ENCODE measurements around the gene SMPD3.

Gene SMPD3

DNA sequence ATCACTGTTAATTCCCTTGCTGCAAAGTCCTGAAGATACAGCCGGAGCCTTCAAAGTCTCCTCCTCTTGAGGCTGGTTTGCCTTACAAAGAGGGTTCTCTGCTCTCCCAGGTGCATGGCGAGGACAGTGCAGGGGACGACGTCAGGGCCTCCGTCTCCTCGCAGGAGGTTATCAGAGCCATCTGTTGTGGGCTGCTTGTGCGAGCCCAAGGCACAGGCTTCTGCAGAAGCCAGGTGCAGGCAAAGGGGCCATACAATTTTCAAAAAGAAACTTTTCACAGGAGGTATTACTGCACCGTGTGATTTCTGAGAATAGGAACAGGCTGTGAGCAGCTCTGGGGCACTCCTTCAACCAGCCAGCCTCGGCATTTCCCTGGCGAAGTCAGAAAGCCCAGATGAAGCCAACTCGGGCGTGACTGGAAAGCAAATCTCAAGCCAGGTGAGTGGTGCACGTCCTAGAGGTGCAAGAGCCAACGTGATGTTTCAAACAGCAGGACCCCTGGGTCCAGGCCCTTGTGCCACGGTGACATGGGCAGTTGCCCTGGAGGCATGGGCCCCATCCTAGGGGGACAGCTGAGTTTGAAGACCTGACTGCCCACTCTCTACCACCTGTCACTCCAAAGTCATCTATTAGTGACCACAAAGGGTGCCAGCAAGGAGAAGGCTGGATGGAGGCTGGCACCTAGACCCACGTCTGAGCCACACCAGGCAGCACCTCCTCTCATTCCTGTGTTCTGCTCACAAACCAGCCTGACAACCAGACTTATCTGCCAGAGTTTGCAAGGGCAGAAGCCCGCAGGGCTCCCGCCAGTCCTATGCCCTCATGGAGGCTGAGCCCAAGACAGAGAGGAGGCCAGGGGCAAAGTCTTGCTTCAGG, 68.6 kb downstream of the SMPD3 start:
- no peak for DNase-seq

- DNase-seq, result peak; percentile 53
These were observed 69.6 kb downstream of the SMPD3 start for GRCh38 chr16:68378436-68379415.

GRCh38 chr16:68377667-68378393, 70.5 kb downstream of the SMPD3 start:
- no peak for DNase-seq

GRCh38 chr16:68377221-68377620, 71.1 kb downstream of the SMPD3 start:
- DNase-seq, result no peak

DNA sequence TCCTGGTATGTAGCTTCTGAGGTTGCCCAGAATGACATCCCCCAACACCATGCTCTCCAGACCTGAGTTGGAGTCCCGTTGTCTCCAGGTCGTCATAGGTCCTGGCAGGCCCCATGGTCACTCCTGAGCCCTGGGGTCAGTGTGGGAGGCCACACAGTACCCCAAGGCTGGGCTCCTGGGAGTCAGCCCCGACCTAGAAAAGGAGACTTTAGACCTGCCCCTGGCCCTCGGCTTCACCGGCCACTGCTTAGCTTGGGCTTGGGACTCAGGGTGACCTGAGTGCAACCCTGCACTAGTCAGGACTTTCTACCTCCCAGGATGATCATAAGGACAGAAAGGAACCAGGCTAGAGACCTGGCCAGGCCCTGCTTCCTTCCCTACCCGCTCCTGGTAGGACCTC, 71.7 kb downstream of the SMPD3 start:
- DNase-seq, result no peak

GRCh38 chr16:68375801-68376536, 72.3 kb downstream of the SMPD3 start:
- no peak for DNase-seq

DNA sequence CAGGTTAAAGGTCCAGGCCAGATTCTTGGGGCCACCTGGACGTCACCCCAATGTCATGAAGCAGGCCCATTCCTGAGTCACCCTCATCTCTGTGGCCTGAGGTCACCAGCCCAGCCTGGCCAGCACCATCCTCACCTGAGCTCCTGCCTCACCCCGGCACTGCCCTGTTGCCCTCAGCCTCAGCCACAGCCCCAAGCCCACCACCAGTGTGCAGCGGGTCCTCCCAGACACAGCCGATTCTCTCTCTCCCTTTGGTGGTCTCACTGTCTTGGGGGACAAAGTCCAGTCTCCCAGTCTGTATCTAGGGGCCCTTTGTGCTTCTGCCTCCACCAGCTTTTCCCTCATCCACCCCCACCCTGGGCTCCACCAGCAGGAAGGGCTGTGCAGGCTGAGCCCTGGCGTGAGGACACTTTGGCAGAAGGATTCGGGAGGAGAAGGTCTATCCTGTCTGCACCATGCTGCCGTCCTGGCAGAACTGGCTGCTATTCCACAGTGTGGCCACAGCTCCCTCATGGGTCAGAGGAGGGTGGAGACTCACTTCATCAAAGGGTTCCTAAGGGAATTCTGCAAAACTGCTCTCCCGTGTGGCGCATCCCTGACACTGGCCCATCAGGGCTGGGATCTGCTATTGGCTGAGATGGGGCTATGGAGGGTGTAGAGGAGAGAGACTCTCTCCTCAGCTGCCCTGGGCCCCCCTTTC, 73.2 kb downstream of the SMPD3 start:
- no peak for DNase-seq

DNA sequence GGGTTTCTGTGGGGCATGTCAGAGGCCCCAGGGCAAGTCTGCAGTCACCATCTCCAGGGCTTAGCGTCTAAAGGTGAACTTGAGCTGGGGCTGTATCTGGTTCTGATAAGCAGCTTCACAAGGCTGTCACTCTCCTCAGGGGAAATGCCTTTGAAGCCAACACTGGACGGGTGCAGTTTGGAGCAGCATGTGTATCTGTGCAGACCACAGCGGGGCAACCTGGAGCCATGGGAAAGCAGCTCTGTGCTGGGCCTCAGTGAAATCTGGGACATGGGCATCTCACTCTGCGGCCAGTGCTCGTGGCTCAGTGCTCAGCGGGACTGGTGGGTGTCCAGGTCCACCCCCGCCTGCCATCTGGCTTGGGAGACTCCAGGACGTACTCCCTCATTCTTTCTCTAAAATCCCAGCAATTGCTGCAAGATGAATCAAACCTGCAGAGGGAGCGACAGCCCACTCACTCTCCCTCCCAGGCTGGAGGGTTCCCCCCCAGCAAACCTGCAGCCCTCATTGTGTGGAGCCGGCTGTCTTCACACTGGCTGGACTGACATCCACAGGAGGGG, 74.0 kb downstream of the SMPD3 start:
- no peak for DNase-seq

- DNase-seq, result no peak
These were observed 74.6 kb downstream of the SMPD3 start for GRCh38 chr16:68373528-68374245.

DNA sequence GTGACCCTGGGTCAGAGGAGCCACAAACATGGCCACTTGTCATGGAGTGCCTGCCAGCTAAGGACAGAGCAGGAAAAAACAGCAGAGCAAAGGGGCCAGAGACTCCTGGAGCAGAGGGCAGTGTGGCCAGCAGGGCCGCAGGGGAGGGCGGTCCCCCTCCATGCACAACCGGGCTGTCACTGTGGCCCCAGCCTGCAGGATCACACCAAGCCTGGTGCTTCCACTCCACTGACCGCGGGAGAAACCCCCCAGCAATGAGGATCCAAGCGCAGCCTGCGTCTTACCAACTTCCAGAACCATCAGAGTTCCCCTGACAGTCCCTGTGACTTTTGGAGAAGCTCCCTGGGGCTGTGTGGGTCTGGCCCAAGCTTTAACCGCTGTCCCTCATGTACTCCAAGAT, 75.5 kb downstream of the SMPD3 start:
- DNase-seq, result no peak

- no peak for DNase-seq
These were observed 76.0 kb downstream of the SMPD3 start for GRCh38 chr16:68372381-68372720.

GRCh38 chr16:68371706-68372380, 76.5 kb downstream of the SMPD3 start:
- DNase-seq, result no peak

- DNase-seq, result no peak
These were observed 77.0 kb downstream of the SMPD3 start for GRCh38 chr16:68371276-68371651.

GRCh38 chr16:68370581-68371275, 77.6 kb downstream of the SMPD3 start:
- no peak for DNase-seq

DNA sequence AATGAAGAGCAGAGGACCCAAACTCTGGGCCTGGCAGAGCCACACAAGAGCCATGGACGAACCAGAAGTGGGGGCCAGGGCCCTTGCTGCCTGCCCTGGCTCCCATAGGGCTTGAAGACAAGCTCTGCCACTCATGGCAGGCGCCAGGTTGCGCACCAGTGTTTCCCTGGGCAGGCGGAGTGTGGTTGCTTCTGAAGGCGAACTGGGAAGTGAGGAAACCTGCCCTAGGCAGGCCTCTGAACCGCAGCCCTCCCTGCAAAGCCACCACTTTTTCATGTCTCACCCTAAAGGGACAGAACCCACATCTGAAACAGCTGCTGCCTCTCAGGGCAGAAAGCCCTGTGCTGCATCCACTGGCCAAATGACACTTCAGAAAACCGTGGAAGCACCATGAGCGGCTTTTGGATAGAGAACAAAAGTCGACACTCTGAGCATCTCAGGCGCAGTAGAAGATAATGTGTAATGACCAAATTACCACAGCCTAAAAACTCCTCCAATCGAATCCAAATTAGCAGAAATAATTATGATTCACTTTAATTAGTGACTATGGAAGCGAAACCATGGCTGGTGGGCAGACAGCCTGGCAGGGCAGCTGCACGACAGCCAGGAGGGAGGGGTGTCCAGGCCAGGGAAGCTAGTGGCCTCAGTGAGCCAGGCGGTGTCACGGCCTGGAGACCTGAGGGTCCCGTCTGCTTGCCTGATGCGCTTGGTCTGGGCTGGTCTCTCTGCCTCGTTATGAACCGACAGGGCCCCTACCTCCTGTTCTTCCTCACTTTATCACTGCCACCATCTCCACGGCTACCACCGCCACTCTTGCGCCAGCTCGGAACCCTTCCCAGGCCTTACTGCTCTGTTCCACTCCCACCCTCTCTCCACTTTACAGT, 78.4 kb downstream of the SMPD3 start:
- DNase-seq, result no peak

- no peak for DNase-seq
These were observed 79.1 kb downstream of the SMPD3 start for GRCh38 chr16:68369168-68369567.

GRCh38 chr16:68368301-68368888, 79.9 kb downstream of the SMPD3 start:
- DNase-seq, result no peak

- no peak for DNase-seq
These were observed 80.4 kb downstream of the SMPD3 start for GRCh38 chr16:68367891-68368290.

Measured in OCI-M1 (cell line).